HG02642 (cell line): ENCODE data around the gene FBXO48.
A peak's percentile ranks its signal among the peaks of the same experiment; 100 is the strongest.
"Not testable (repeated sequence)": the region's sequence is repeated elsewhere in the genome, so short reads cannot be mapped to it uniquely, and the experiment has no call there.

Experiments used
- ATAC-seq: cut with Tn5 transposase; IDR thresholded peaks from one replicate; pipeline ENCODE4 v1.9.1; 2021; ENCODE audit warnings: mild to moderate bottlenecking; ENCODE audit not compliant: unreplicated experiment, poor library complexity

The FBXO48 gene

GRCh38 chr2:68467077-68467960 is at the start of gene FBXO48, which contains the start of gene APLF:
TSS of gene FBXO48 (minus strand) at chr2:68467294. CDS start at chr2:68465145, 2,149 bp downstream.
TSS of gene APLF (plus strand) at chr2:68467585. CDS start at chr2:68467732, 147 bp downstream.
- peak; percentile 94 for ATAC-seq

- ATAC-seq: no peak
Observed at GRCh38 chr2:68516051-68516955, 49.2 kb upstream of the FBXO48 start.

GRCh38 chr2:68514316-68514929 is 47.3 kb upstream of the FBXO48 start:
- ATAC-seq: no peak

GRCh38 chr2:68512966-68513365 is 45.9 kb upstream of the FBXO48 start:
- no peak for ATAC-seq

- ATAC-seq: no peak
Observed at GRCh38 chr2:68512326-68512725, 45.2 kb upstream of the FBXO48 start.

GRCh38 chr2:68506170-68506569 is 39.1 kb upstream of the FBXO48 start:
- ATAC-seq: no peak

GRCh38 chr2:68505603-68506159 is 38.6 kb upstream of the FBXO48 start:
- ATAC-seq: no peak

GRCh38 chr2:68501768-68502167 is 34.7 kb upstream of the FBXO48 start:
- no peak for ATAC-seq

GRCh38 chr2:68500649-68501048 is 33.6 kb upstream of the FBXO48 start:
- no peak for ATAC-seq

- no peak for ATAC-seq
Observed at GRCh38 chr2:68499133-68499532, 32.0 kb upstream of the FBXO48 start.

GRCh38 chr2:68491582-68491981 is 24.5 kb upstream of the FBXO48 start:
- no peak for ATAC-seq

- no peak for ATAC-seq
Observed at GRCh38 chr2:68489282-68489681, 22.2 kb upstream of the FBXO48 start.

- not testable (repeated sequence) for ATAC-seq
Observed at GRCh38 chr2:68488605-68489004, 21.5 kb upstream of the FBXO48 start.

- ATAC-seq: no peak
Observed at GRCh38 chr2:68487773-68488355, 20.8 kb upstream of the FBXO48 start.

- no peak for ATAC-seq
Observed at GRCh38 chr2:68483011-68483410, 15.9 kb upstream of the FBXO48 start.

- ATAC-seq: no peak
Observed at GRCh38 chr2:68482296-68482820, 15.3 kb upstream of the FBXO48 start.

- no peak for ATAC-seq
Observed at GRCh38 chr2:68478688-68479087, 11.6 kb upstream of the FBXO48 start.

- no peak for ATAC-seq
Observed at GRCh38 chr2:68476454-68476853, 9.4 kb upstream of the FBXO48 start.

GRCh38 chr2:68475576-68475975 is 8.5 kb upstream of the FBXO48 start:
- ATAC-seq: no peak

- no peak for ATAC-seq
Observed at GRCh38 chr2:68475110-68475509, 8.0 kb upstream of the FBXO48 start.
